BJ (cell line): ENCODE measurements around the gene NUP160. TPM values are rescaled to one million over a fixed set of nuclear protein-coding genes. Genes with fewer than 3 reads are reported as not detected.
"Not testable (repeated sequence)": the region's sequence is repeated elsewhere in the genome, so short reads cannot be mapped to it uniquely, and the experiment has no call there.

ENCODE experiments used
- CTCF ChIA-PET: fragments of 350-600 bp; formaldehyde crosslinking; extraction: SDS; loops from one replicate; lab custom pipeline; 2021; ENCODE audit warnings: antibody characterized with exemption, inconsistent platforms; lab: Yijun Ruan, JAX
- POLR2A ChIA-PET: fragments of 300-600 bp; sonication (Branson Sonifier 250); formaldehyde crosslinking; extraction: SDS; loops from one replicate; lab custom pipeline; 2021; ENCODE audit warnings: antibody characterized with exemption; lab: Charles Lee
- DNase-seq: peaks from one replicate; pipeline ENCODE4 v3.0.0-alpha.2; 2011; ENCODE audit warnings: low read depth
- H3K27me3 ChIP-seq: 2 replicates; pipeline ENCODE4 v1.6.0; 2011; ENCODE audit warnings: low read length; ENCODE audit not compliant: control insufficient read depth, insufficient read depth
- H3K36me3 ChIP-seq: 2 replicates; pipeline ENCODE4 v1.5.1; 2011; ENCODE audit warnings: low read length; ENCODE audit not compliant: control insufficient read depth, insufficient read depth
- H3K4me3 ChIP-seq: 2 replicates; pipeline ENCODE4 v1.5.1; 2011; ENCODE audit warnings: low read depth, mild to moderate bottlenecking, control low read depth, low read length
- polyA plus RNA-seq: library from polyadenylated mRNA; depleted of rRNA; stranded (reverse); fragments of >200 nt; gene quantifications from 2 replicates; pipeline ENCODE4 v1.2.3, GENCODE V29; 2011
- TF ChIP-seq, protein P1 (sequence below): IDR thresholded peaks from 2 replicates; pipeline ENCODE4 v1.5.1; 2011; ENCODE audit warnings: low read depth, mild to moderate bottlenecking, control low read depth, inconsistent platforms, low read length, moderate library complexity; ENCODE audit not compliant: insufficient read depth

NUP160 gene
- polyA plus RNA-seq, 1 experiment: 13.4 TPM

DNA sequence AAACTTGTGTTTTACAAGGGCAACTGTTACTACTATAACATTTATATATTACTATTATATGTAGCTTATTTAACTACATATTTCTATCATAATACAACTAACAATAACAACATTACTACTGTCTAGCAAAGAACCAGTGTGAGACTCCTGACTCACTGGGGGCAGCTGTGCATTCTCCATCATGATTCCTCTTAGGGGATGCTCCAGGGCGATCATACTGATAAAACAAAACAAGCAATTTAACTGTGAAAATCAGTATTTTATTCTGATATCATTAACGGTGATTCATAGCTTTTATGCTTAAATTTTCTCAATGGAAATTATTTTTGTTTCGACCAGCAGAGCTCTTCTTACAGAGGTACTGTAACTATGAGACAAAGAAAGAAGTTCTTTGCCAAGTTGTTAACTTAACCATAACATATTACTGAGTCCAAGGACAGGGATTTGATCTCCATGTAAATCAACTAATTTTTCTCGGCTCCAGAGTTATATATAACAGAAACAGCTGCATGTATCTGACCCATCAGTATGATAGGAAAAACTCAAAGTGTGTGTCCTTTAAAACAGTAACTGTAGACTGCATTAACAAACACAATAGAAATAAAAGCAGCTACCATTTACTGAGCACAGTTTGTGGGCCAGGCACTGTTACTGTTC, 56.2 kb downstream of the NUP160 start:
- DNase-seq: no peak
- Histone ChIP-seq H3K27me3 (no peaks in the 10 kb centered on the region), H3K4me3 (no peak overlapping the region), H3K36me3 (peaks cover 2% of the 10 kb centered on the region; the same call in 1 of the 2 replicates)
- ChIA-PET POLR2A (no interaction called here), CTCF (interaction anchor here (0.5 to 1.6 kb wide), 2 partner anchors 17 to 35 kb away, joined by 3 to 4 read pairs; no protein-coding TSS in a partner anchor)
- TF ChIP-seq, protein P1, sequence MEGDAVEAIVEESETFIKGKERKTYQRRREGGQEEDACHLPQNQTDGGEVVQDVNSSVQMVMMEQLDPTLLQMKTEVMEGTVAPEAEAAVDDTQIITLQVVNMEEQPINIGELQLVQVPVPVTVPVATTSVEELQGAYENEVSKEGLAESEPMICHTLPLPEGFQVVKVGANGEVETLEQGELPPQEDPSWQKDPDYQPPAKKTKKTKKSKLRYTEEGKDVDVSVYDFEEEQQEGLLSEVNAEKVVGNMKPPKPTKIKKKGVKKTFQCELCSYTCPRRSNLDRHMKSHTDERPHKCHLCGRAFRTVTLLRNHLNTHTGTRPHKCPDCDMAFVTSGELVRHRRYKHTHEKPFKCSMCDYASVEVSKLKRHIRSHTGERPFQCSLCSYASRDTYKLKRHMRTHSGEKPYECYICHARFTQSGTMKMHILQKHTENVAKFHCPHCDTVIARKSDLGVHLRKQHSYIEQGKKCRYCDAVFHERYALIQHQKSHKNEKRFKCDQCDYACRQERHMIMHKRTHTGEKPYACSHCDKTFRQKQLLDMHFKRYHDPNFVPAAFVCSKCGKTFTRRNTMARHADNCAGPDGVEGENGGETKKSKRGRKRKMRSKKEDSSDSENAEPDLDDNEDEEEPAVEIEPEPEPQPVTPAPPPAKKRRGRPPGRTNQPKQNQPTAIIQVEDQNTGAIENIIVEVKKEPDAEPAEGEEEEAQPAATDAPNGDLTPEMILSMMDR: no peak

DNA sequence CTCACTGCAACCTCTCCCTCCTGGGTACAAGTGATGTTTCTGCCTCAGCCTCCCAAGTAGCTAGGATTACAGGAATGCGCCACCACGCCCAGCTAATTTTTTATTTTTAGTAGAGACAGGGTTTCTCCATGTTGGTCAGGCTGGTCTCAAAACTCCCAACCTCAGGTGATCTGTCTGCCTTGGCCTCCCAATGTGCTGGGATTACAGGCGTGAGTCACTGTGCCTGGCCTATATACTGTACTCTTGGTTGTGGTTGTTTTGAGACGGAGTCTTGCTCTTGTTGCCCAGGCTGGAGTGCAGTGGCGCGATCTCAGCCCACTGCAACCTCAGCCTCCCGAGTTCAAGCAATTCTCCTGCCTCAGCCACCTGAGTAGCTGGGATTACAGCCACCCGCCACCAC, 58.1 kb downstream of the NUP160 start:
- DNase-seq, H3K4me3 ChIP-seq, POLR2A ChIA-PET, H3K27me3 ChIP-seq, H3K36me3 ChIP-seq: not testable (repeated sequence)
- CTCF ChIA-PET: interaction anchor here (0.9 kb wide), 1 partner anchor 31 kb away, joined by 3 read pairs; no protein-coding TSS in a partner anchor

DNA sequence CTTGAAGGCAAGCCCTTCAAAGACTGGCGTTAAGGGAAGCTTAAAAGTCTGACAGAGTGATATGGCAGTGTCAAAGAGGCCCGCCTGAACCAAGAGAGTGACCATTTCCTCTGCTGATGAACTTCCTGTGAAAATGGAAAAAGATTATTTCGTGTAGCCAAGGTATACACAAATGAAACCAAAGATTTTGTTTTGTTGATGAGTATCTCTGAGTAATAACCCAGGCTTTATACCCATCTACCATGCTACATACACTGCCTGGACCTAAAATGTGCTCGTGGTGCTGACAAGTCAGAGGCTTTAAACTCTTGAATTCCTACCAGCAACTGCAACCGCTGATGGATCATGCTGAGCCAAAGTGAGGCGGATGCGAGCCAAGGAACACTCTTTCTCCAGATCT, 60.0 kb downstream of the NUP160 start:
- peaks cover 9% of the 10 kb centered on the region for H3K36me3 ChIP-seq
- ChIA-PET POLR2A (no interaction called here), CTCF (no interaction called here)
- TF ChIP-seq, protein P1: no peak
- DNase-seq: no peak
- no peaks in the 10 kb centered on the region for H3K27me3 ChIP-seq
- no peak overlapping the region for H3K4me3 ChIP-seq

DNA sequence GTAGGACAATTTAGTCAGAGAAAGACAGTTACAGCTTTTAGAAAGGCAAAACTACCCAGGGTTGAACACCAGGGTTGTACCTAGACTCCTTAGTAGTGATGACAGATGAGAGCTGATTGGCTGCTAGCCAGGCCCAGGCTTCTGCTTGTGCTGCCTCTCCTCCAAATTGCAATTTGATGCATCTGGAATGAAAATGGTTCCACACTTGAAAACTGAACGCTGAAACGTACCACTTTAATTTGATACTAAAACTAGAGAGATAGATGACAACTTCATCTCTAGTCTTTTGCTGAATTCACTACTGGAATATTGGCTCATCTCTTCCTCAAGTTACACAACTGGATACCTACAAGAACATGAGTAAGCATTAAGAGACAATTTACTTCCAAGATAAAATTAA, 61.8 kb downstream of the NUP160 start:
- Histone ChIP-seq H3K36me3 (peaks cover 9% of the 10 kb centered on the region), H3K27me3 (no peaks in the 10 kb centered on the region), H3K4me3 (no peak overlapping the region)
- TF ChIP-seq, protein P1: no peak
- DNase-seq: no peak
- POLR2A ChIA-PET: no interaction called here
- CTCF ChIA-PET: no interaction called here

DNA sequence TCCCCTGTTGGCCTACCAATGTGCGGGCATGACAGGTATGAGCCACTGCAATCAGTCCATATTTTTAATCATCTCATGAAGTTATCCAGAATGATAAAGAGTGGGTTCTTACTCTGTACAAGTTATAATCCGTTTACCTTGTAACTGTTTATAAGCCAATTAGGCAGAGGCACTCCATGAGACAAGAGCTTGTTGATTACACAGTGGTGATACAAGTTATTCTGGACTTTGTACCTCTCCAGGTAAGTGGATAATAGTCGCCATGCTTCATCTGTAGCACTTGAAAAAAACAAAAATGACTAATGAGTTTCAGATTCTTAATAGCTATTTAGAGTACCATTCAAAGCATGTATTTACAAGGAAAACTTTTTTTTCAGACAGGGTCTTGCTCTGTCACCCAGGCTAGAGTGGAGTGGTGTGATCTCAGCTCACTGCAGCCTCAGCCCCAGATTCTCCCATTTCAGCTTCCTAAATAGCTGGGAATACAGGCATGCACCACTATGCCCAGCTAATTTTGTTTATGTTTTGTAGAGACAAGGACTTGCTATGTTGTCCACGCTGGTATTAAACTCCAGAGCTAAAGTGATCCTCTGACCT, 63.3 kb downstream of the NUP160 start:
- POLR2A ChIA-PET: no interaction called here
- CTCF ChIA-PET: no interaction called here
- TF ChIP-seq, protein P1: no peak
- Histone ChIP-seq H3K36me3 (peaks cover 10% of the 10 kb centered on the region), H3K27me3 (no peaks in the 10 kb centered on the region), H3K4me3 (no peak overlapping the region)
- no peak for DNase-seq
